Panc1 (cell line): ENCODE results near the gene FHIT. TPM values are rescaled to one million over a fixed set of nuclear protein-coding genes. Genes with fewer than 3 reads are reported as not detected.

Experiments used
- ATAC-seq: fragments of 200-7000 bp; cut with Tn5 transposase; 2 replicates; pipeline ENCODE4 v1.9.1; 2020; ENCODE audit warnings: mild to moderate bottlenecking, moderate library complexity
- BruUV-seq: library from RNA; stranded (reverse); fragments of 400-500 nt; replicated peaks from 2 replicates; lab custom pipeline; 2021; lab: Mats Ljungman, UMichigan
- CTCF ChIA-PET: fragments of 300-600 bp; sonication (Branson Sonifier 250); formaldehyde crosslinking; loops from one replicate; lab custom pipeline; 2022; ENCODE audit warnings: antibody characterized with exemption; lab: Charles Lee
- POLR2A ChIA-PET: fragments of 300-600 bp; sonication (Branson Sonifier 250); formaldehyde crosslinking; loops from one replicate; lab custom pipeline; 2022; ENCODE audit warnings: antibody characterized with exemption; lab: Charles Lee
- DNase-seq: peaks from one replicate; pipeline ENCODE4 v3.0.0-alpha.2; 2010; ENCODE audit warnings: low read depth, low spot score
- H3K27ac ChIP-seq: 2 replicates; pipeline ENCODE4 v1.5.1; 2011; ENCODE audit warnings: mild to moderate bottlenecking, low read length, inconsistent platforms
- H3K27me3 ChIP-seq: fragments of 200-500 bp; sonication (Bioruptor generic); 2 replicates; pipeline ENCODE4 v1.6.0; 2014; ENCODE audit warnings: low read length, inconsistent platforms; ENCODE audit not compliant: control insufficient read depth, insufficient read depth
- H3K36me3 ChIP-seq: fragments of 200-500 bp; sonication (Bioruptor generic); 2 replicates; pipeline ENCODE4 v1.5.1; 2014; ENCODE audit warnings: inconsistent platforms, mild to moderate bottlenecking, low read length, moderate library complexity; ENCODE audit not compliant: control insufficient read depth, insufficient read depth
- H3K4me1 ChIP-seq: 2 replicates; pipeline ENCODE4 v1.5.1; 2011; ENCODE audit warnings: inconsistent platforms, mild to moderate bottlenecking, low read length, moderate library complexity; ENCODE audit not compliant: control insufficient read depth, insufficient read depth
- H3K4me3 ChIP-seq, 2 experiments: 2 replicates each; pipeline ENCODE4 v1.5.1; 2011 to 2012; ENCODE audit warnings: low read depth in 2 of 2, low read length in 2 of 2, mild to moderate bottlenecking in 2 of 2, inconsistent platforms in 1 of 2, moderate library complexity in 1 of 2
- H3K9me3 ChIP-seq: fragments of 200-500 bp; sonication (Bioruptor generic); 2 replicates; pipeline ENCODE4 v1.5.1; 2014; ENCODE audit warnings: low read depth, mild to moderate bottlenecking, inconsistent platforms, low read length, moderate library complexity; ENCODE audit not compliant: control insufficient read depth, insufficient read depth
- POLR2AphosphoS5 ChIP-seq: IDR thresholded peaks from 2 replicates; pipeline ENCODE4 v1.6.1; 2012; ENCODE audit warnings: mild to moderate bottlenecking, low read depth, low read length, moderate library complexity
- SIN3A ChIP-seq: IDR thresholded peaks from 2 replicates; pipeline ENCODE4 v1.6.1; 2012; ENCODE audit warnings: low read depth, mild to moderate bottlenecking, low read length, moderate library complexity, borderline replicate concordance; ENCODE audit not compliant: insufficient read depth
- TCF7L2 ChIP-seq: IDR thresholded peaks from 2 replicates; pipeline ENCODE4 v1.6.1; 2011; ENCODE audit warnings: mild to moderate bottlenecking, low read depth, low read length, inconsistent platforms
- in situ Hi-C: cut with HindIII; loops from 2 replicates; pipeline ENCODE4 v1.10.0; 2016; ENCODE audit warnings: low sequenced_read_pairs, low pct_unique_long_range_greater_than_20kb
- intact Hi-C: fragments of 100-400 bp; cut with micrococcal nuclease; formaldehyde crosslinking; loops from one replicate; pipeline ENCODE4 v1.10.0; 2022; ENCODE audit not compliant: unreplicated experiment
- total RNA-seq: library from RNA; stranded (reverse); gene quantifications from one replicate; pipeline ENCODE4 v1.2.1, GENCODE V29; 2021; ENCODE audit not compliant: unreplicated experiment
- TF ChIP-seq, protein P1 (sequence below): fragments of 450-650 bp; IDR thresholded peaks from 2 replicates; pipeline ENCODE4 v1.5.1; 2017; ENCODE audit warnings: mild to moderate bottlenecking
- TF ChIP-seq, protein P2 (sequence below), 2 experiments: IDR thresholded peaks; 2 replicates each; pipeline ENCODE4 v1.6.1; 2011 to 2012; ENCODE audit warnings: low read depth in 2 of 2, control low read depth in 1 of 2, low read length in 1 of 2, mild to moderate bottlenecking in 1 of 2, moderate library complexity in 1 of 2; ENCODE audit not compliant: insufficient read depth in 1 of 2

FHIT gene
- total RNA-seq, 1 experiment from 2014 or later = 2.2 TPM

DNA sequence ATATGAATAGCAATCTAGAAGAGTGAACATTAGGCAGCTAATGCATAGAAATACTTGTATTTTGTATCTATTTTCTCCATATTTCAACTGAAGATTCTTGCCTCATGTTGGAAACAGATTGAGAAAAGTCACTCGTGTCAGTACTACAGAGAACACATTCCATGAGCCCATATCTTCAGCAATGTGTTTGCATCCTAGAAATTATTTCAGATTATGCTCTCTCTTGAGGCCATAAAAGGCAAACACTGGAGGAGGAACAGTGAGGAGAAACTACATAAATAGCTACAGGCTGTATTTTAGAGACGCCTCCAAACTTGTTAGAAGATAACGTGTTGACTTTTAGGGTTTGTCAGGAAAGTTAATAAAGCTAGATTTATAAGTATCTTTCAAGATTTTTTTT lies 906.9 kb downstream of the FHIT start:
- intact Hi-C loops (no loop called here), in situ Hi-C loops (no loop called here)
- no peak for DNase-seq
- Histone ChIP-seq H3K4me1 (no peaks in the 10 kb centered on the region), H3K4me3 (no peak overlapping the region), H3K9me3 (no peaks in the 10 kb centered on the region), H3K36me3 (no peaks in the 10 kb centered on the region), H3K27me3 (no peaks in the 10 kb centered on the region), H3K27ac (no peak overlapping the region)
- ATAC-seq = no peak
- POLR2A ChIA-PET = no interaction called here
- CTCF ChIA-PET = no interaction called here
- BruUV-seq = no TSS peak
- no peak for TF ChIP-seq TCF7L2
- TF ChIP-seq, protein P1, sequence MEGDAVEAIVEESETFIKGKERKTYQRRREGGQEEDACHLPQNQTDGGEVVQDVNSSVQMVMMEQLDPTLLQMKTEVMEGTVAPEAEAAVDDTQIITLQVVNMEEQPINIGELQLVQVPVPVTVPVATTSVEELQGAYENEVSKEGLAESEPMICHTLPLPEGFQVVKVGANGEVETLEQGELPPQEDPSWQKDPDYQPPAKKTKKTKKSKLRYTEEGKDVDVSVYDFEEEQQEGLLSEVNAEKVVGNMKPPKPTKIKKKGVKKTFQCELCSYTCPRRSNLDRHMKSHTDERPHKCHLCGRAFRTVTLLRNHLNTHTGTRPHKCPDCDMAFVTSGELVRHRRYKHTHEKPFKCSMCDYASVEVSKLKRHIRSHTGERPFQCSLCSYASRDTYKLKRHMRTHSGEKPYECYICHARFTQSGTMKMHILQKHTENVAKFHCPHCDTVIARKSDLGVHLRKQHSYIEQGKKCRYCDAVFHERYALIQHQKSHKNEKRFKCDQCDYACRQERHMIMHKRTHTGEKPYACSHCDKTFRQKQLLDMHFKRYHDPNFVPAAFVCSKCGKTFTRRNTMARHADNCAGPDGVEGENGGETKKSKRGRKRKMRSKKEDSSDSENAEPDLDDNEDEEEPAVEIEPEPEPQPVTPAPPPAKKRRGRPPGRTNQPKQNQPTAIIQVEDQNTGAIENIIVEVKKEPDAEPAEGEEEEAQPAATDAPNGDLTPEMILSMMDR = no peak
- TF ChIP-seq, protein P2, sequence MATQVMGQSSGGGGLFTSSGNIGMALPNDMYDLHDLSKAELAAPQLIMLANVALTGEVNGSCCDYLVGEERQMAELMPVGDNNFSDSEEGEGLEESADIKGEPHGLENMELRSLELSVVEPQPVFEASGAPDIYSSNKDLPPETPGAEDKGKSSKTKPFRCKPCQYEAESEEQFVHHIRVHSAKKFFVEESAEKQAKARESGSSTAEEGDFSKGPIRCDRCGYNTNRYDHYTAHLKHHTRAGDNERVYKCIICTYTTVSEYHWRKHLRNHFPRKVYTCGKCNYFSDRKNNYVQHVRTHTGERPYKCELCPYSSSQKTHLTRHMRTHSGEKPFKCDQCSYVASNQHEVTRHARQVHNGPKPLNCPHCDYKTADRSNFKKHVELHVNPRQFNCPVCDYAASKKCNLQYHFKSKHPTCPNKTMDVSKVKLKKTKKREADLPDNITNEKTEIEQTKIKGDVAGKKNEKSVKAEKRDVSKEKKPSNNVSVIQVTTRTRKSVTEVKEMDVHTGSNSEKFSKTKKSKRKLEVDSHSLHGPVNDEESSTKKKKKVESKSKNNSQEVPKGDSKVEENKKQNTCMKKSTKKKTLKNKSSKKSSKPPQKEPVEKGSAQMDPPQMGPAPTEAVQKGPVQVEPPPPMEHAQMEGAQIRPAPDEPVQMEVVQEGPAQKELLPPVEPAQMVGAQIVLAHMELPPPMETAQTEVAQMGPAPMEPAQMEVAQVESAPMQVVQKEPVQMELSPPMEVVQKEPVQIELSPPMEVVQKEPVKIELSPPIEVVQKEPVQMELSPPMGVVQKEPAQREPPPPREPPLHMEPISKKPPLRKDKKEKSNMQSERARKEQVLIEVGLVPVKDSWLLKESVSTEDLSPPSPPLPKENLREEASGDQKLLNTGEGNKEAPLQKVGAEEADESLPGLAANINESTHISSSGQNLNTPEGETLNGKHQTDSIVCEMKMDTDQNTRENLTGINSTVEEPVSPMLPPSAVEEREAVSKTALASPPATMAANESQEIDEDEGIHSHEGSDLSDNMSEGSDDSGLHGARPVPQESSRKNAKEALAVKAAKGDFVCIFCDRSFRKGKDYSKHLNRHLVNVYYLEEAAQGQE (IDR thresholded peaks at IDR 0.05; ENCODE audit: insufficient read depth in 1 of 2, low read depth in 2 of 2, low read length in 1 of 2) = no peak
- TF ChIP-seq POLR2AphosphoS5 = no peak
- no peak for TF ChIP-seq SIN3A

DNA sequence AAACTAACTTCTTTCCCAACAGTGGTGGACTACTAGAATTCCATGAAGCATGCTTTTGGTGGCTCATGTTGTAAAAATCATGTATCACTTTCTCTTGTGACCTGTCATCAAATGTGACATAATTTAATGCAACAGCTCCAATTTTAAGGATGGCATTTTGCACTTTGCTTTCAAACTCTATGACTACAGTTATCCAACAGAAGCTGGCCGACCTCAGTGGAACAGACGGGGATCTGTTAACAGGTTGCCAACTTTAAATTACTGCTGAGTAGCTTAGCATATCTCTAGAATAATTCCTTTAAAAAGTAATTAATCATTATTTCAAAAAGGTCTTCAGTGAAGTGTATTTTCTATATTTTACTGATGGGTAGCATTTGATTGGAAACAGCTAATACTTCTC lies 907.4 kb downstream of the FHIT start:
- in situ Hi-C loops = no loop called here
- intact Hi-C loops = no loop called here
- H3K9me3 ChIP-seq = no peaks in the 10 kb centered on the region
- H3K27me3 ChIP-seq = no peaks in the 10 kb centered on the region
- no TSS peak for BruUV-seq
- ChIA-PET CTCF (no interaction called here), POLR2A (no interaction called here)
- no peak overlapping the region for H3K27ac ChIP-seq
- ATAC-seq (no peak), DNase-seq (no peak)
- no peak for TF ChIP-seq POLR2AphosphoS5
- TF ChIP-seq, protein P1 = no peak
- TF ChIP-seq, protein P2 (IDR thresholded peaks at IDR 0.05; ENCODE audit: insufficient read depth in 1 of 2, low read depth in 2 of 2, low read length in 1 of 2) = no peak
- TF ChIP-seq TCF7L2 = no peak
- no peak for TF ChIP-seq SIN3A
- H3K4me3 ChIP-seq = no peak overlapping the region
- H3K36me3 ChIP-seq = no peaks in the 10 kb centered on the region
- no peaks in the 10 kb centered on the region for H3K4me1 ChIP-seq
